ENCODE data around the gene CTH.
"Not testable (repeated sequence)": the region's sequence is repeated elsewhere in the genome, so short reads cannot be mapped to it uniquely, and the experiment has no call there.

The CTH gene

DNA sequence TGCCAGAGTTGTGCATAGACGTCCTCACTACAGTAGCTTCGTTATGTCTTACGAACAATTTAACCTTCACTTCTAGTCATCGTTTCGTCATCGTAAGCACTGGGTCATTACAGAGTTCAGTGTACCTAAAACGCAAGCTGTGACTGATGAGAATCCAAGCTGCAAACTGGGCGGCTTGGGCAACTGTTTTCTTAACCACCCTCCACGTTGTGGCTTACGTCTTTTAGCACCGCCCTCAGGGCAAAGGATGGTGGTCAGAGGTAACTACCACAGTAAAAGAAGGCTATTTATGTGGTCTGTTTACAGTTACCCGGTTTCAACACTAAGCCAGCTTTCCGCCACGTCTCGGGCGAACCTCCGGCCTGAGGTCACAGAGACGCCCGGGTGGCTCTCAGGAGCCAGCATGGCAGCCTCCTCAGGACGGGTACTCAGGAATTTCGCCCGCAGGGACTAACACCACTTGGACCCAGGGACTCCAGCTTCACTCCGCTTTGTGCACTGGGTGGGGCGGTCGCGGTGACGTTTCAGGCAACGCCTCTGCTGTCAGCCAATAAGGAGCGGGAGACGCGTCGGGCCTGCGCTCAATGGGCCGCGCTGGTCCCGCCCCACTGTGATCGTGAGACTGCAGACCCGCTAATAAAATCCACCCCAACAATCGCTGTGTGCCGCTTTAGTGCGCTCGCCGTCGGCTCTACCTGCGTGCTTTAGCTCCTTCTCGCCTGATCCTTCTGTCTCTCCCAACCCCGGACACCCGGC lies at the start of gene CTH:
Gene CTH (plus strand): TSS at position 665 of the 756 bp plus-strand sequence. CDS start 148 bp downstream, outside the sequence.
- peak; percentile 98 for DNase-seq

GRCh38 chr1:70361727-70362398 lies 49.2 kb upstream of the CTH start:
- DNase-seq, result peak; percentile 32

DNA sequence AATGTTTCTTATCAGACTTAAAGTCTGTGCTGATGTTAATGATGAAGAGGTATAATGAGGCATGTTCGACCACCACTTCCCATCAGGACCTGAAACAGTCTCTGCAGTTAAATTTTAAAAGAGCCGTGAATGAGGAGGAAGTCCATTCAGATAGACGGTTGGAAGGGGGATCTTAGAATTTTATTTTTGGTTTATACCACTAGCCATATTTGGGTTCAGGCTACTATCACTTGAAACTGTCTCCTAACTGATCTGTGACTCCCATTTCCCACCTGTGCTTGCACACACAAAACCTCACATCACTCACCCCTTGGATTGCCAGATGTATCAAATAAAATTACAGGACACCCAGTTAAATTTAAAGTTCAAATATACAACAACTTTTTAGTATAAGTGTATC lies 46.6 kb upstream of the CTH start:
- no peak for DNase-seq

GRCh38 chr1:70366425-70366952 lies 44.6 kb upstream of the CTH start:
- DNase-seq, result not testable (repeated sequence)

- DNase-seq, result not testable (repeated sequence)
These were observed 44.1 kb upstream of the CTH start for GRCh38 chr1:70366997-70367396.

GRCh38 chr1:70367397-70367796 lies 43.7 kb upstream of the CTH start:
- DNase-seq, result not testable (repeated sequence)

DNA sequence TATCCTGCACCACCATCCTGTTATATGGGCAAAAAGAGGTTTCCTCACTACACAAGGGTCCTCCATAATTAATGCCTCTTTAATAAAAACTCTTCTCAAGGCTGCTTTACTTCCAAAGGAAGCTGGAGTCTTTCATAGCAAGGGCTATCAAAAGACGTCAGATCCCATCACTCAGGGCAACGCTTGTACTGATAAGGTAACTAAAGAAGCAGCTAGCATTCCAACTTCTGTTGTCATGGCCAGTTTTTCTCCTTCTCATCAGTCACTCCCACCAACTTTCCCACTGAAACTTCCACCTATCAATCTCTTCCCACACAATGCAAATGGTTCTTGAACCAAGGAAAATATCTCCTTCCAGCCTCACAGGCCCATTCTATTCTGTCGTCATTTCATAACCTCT lies 39.5 kb upstream of the CTH start:
- DNase-seq, result not testable (repeated sequence)

- DNase-seq, result no peak
These were observed 38.6 kb upstream of the CTH start for GRCh38 chr1:70372426-70372825.

- not testable (repeated sequence) for DNase-seq
These were observed 37.5 kb upstream of the CTH start for GRCh38 chr1:70373580-70373979.

GRCh38 chr1:70376196-70376595 lies 34.9 kb upstream of the CTH start:
- no peak for DNase-seq

GRCh38 chr1:70382682-70383081 lies 28.4 kb upstream of the CTH start:
- no peak for DNase-seq

GRCh38 chr1:70383483-70383882 lies 27.6 kb upstream of the CTH start:
- DNase-seq, result no peak

- no peak for DNase-seq
These were observed 26.5 kb upstream of the CTH start for GRCh38 chr1:70384542-70384941.

DNA sequence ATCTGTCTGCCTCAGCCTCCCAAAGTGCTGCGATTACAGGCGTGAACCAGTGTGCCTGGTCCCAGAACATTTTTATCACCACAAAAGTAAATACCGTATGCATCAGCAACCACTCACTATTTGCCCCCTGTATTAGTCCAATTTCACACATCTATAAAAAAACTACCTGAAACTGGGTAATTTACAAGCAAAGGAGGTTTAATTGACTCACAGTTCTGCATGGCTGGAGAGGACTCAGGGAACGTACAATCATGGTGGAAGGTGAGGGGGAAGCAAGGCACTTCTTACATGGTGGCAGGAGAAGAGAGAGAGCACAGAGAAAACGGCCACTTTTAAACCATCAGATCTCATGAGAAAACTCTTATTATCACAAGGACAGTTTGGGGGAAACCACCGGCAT lies 25.6 kb upstream of the CTH start:
- DNase-seq, result no peak

- DNase-seq, result no peak
These were observed 24.9 kb upstream of the CTH start for GRCh38 chr1:70386121-70386520.

DNA sequence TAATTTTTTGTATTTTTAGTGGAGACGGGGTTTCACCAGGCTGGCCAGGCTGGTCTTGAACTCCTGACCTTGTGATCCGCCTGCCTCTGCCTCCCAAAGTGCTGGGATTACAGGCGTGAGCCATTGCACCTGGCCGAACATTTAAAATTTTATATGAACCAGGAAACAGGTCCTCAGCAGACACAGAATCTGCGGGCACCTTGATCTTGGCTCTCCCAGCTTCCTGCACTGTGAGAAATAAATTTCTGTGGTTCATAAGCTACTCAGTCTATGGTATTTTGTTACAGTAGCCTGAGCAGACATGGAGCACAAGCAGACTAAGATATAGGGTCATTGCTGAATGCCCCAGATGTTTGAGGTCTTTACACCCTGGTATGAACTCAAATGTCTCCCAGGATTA lies 23.6 kb upstream of the CTH start:
- no peak for DNase-seq

DNA sequence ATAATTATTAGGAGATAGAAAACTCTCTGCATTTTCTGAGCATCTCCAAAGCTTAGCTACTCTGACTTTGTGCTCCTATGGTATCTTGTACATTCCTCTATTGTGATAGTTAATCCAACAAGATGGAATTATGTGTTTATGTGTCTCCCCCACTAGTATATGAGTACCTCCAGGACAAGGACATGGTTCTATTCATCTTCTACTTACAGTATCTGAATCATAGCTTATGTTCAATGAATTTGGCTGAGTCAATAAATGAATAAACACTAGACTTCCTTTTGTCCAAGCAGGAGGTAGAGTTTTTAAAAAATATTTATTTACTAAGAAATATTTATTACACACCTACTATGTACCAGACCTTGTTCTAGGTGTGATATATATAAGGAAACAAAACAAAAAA lies 18.4 kb upstream of the CTH start:
- no peak for DNase-seq

- DNase-seq, result no peak
These were observed 14.5 kb upstream of the CTH start for GRCh38 chr1:70396607-70397006.

- DNase-seq, result no peak
These were observed 14.1 kb upstream of the CTH start for GRCh38 chr1:70397013-70397412.

- DNase-seq, result no peak
These were observed 10.7 kb upstream of the CTH start for GRCh38 chr1:70400335-70400734.

DNA sequence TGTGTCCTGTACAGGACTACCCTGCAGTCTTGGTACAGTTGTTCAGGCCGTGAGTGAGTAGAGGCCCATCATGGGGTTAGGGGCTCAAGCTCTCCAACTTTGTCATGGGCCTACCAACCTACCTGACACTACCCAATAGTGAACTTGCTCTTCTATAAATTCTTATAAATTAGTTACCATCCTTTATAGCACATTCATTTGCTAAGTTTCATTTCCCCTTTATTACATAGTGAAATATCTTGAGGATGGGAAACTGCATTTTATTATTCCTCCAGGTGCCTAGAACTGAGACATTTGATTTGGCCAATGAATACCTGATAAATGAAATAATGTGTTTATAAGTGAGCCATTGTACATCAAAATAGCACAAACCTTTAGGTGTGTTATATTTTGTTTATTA lies 9.1 kb upstream of the CTH start:
- no peak for DNase-seq

DNA sequence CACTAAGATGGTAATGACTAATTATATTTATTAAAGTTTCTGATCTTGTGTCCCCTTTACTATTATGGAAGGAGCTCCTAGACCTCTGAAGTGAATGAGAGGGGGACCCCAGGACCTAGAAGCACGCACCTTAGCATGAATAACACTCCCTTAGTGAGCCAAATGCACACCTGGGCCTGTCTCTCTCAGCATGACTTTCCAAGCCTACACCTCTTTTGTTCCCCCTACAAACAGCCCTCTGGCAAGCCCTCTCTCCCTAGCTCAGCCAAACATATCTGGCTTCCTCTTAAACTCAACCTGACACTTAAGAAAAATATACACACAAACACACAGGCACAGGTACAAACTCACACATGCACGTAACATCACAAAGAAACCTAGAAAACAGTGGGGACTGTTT lies 7.3 kb upstream of the CTH start:
- DNase-seq, result no peak

DNA sequence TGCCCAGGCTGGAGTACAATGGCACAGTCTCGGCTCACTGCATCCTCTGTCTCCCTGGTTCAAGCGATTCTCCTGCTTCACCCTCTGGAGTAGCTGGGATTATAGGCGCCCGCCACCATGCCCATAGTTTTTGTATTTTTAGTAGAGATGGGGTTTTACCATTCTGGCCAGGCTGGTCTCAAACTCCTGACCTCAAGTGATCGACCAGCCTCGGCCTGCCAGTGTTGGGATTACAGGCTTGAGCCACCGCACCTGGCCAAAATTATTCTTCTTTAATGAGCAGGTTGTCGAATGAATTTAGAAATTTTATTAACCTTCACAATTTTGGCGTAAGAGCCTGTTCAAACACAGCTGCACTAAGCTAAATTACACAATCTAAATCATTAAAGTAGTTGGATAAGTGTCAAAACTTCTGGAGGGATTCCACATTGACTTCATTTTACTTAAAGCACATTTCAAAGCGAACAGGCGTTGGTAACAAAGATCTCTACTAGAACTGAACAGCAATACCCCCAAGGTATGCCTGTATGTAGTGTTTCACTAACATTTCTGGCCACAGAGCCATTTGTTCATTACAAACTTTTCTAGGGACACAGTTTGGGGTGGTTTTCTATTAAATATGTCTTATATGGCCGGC lies 5.2 kb upstream of the CTH start:
- DNase-seq, result no peak

GRCh38 chr1:70409136-70409535 lies 1.9 kb upstream of the CTH start:
- no peak for DNase-seq

All from EL (cell line).